Adrenal gland (tissue), 12 donors: Measurements from ENCODE around the gene ITPKC. TPM values are rescaled to one million over a fixed set of nuclear protein-coding genes. Genes with fewer than 3 reads are reported as not detected.

Source experiments
- DNase-seq, 7 donors: peaks; one replicate each; pipeline ENCODE4 v3.0.0-alpha.2; 2019 to 2020
- H3K27ac ChIP-seq, 5 donors: fragments of 200-600 bp; sonication (generic) in 4 of 5; 1 replicate in 3 of 5; 2 replicates in 2 of 5; pipeline versions ENCODE4 v1.5.1 to v1.8.0; 2016 to 2020; ENCODE audit warnings: mild to moderate bottlenecking in 1 of 5
- H3K27me3 ChIP-seq: fragments of 200-600 bp; 2 replicates; pipeline ENCODE4 v1.8.0; 2021
- H3K36me3 ChIP-seq, 2 donors: fragments of 200-600 bp; replicated peaks in 1 of 2; 1 replicate in 1 of 2; 2 replicates in 1 of 2; pipeline versions ENCODE4 v1.5.1 to v1.8.0; 2018 to 2022
- H3K4me1 ChIP-seq, 2 donors: fragments of 200-600 bp; replicated peaks in 1 of 2; 1 replicate in 1 of 2; 2 replicates in 1 of 2; pipeline versions ENCODE4 v1.5.1 to v1.8.0; 2018 to 2021
- H3K4me3 ChIP-seq, 4 donors: fragments of 200-600 bp; sonication (generic) in 3 of 4; one replicate each; pipeline ENCODE4 v1.5.1; 2016 to 2018
- H3K9me3 ChIP-seq, 3 donors: fragments of 200-600 bp; sonication (generic) in 1 of 3; replicated peaks in 1 of 3; 1 replicate in 2 of 3; 2 replicates in 1 of 3; pipeline versions ENCODE4 v1.5.1 to v1.8.0; 2016 to 2021
- POLR2A ChIP-seq, 2 donors: fragments of 450-650 bp; IDR thresholded peaks; one replicate each; pipeline ENCODE4 v1.6.1; 2017; ENCODE audit warnings: antibody characterized with exemption in 2 of 2, mild to moderate bottlenecking in 2 of 2, moderate library complexity in 1 of 2
- WGBS, 4 donors: extraction: QIAGEN DNeasy Blood & Tissue Kit in 2 of 4; methylation state at CpG; one replicate each; pipeline versions ENCODE4 v1.1.5 to v1.1.7; 2013 to 2017; 5-methylcytosine and 5-hydroxymethylcytosine counted together
- intact Hi-C, 2 donors: fragments of 100-400 bp; cut with DNase I; formaldehyde crosslinking; loops; one replicate each; pipeline versions ENCODE4 v1.14.1 to v1.15.0; 2022 to 2023
- polyA plus RNA-seq, 3 donors: library from polyadenylated mRNA; stranded (reverse); fragments of 200-250 nt in 2 of 3; fragments of 350-450 nt in 1 of 3; fragmentation: Illumina TruSeq in 1 of 3; extraction: RNeasy Lipid Tissue Mini Kit (QIAGEN cat#74804) in 1 of 3; gene quantifications; one replicate each; pipeline ENCODE4 v1.2.3, GENCODE V29; 2013 to 2014
- total RNA-seq, 9 donors: library from RNA; depleted of rRNA in 4 of 9; stranded (reverse); fragments of >200 nt in 4 of 9; fragments of 120-200 nt in 1 of 9; fragmentation: NEBNext Ultra II Directional in 1 of 9; extraction: Animal tissue kit (Norgen Biotek cat#: 25700) in 1 of 9; gene quantifications; one replicate each; pipeline versions ENCODE4 v1.1.0 to v1.2.4, GENCODE V29; 2013 to 2023
- TF ChIP-seq, protein P1 (sequence below), 6 experiments: fragments of 450-650 bp in 4 of 6; fragments of 200-600 bp in 2 of 6; sonication (generic) in 1 of 6; IDR thresholded peaks; 1 replicate in 5 of 6; 2 replicates in 1 of 6; pipeline versions ENCODE4 v1.5.1 to v1.8.0; 2016 to 2021; ENCODE audit warnings: antibody characterized with exemption in 6 of 6, mild to moderate bottlenecking in 2 of 6, moderate library complexity in 1 of 6
- donor health status: healthy with polysubstance abuse.
- donor health status: Bipolar disorder and iron deficiency.
- donor health status: DM: yes; HTN: yes; CAD: no.
- donor health status: DM: no; HTN: no; CAD: no.
- donor health status: DM: no; HTN: no; CAD: no.
- donor health status: DM: yes; HTN: yes; CAD: no.

Gene ITPKC
- total and polyA plus RNA-seq, 12 donors, result 7.8 to 36.1 (median 22.5) TPM

DNA sequence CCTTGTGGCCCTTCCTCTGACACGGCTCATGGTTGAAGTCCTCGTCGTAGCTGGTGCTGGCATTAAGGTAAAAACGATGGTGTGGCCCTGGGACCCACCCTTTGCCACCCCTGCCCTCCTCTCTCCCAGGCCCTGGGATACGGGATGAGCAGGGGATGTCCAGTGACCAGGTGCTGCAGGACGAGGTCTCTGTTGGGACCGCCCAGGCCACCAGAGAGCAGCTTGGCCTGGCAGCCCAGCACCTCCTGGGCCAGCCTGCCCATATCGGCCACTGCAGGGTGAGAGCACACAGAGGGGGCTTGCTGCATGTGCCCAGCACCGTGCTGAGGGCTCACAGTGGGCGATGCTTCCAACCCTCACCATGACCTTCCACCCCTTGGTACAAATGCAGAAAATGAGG, 27.0 kb downstream of the ITPKC start:
- Histone ChIP-seq H3K4me3 (no peak overlapping the region), H3K27ac (no peak overlapping the region), H3K9me3 (no peaks in the 10 kb centered on the region), H3K36me3 (peaks cover 0 to 20% of the 10 kb centered on the region in 2 donors), H3K4me1 (peaks cover 8 to 12% of the 10 kb centered on the region in 2 donors), H3K27me3 (no peaks in the 10 kb centered on the region)
- TF ChIP-seq, protein P1, sequence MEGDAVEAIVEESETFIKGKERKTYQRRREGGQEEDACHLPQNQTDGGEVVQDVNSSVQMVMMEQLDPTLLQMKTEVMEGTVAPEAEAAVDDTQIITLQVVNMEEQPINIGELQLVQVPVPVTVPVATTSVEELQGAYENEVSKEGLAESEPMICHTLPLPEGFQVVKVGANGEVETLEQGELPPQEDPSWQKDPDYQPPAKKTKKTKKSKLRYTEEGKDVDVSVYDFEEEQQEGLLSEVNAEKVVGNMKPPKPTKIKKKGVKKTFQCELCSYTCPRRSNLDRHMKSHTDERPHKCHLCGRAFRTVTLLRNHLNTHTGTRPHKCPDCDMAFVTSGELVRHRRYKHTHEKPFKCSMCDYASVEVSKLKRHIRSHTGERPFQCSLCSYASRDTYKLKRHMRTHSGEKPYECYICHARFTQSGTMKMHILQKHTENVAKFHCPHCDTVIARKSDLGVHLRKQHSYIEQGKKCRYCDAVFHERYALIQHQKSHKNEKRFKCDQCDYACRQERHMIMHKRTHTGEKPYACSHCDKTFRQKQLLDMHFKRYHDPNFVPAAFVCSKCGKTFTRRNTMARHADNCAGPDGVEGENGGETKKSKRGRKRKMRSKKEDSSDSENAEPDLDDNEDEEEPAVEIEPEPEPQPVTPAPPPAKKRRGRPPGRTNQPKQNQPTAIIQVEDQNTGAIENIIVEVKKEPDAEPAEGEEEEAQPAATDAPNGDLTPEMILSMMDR (IDR thresholded peaks at IDR 0.05), result no peak
- no peak for TF ChIP-seq POLR2A (IDR thresholded peaks at IDR 0.05)
- WGBS, 4 donors, result 89 to 93% (median 91%) methylated on average over 3 to 10 of the region's 10 CpGs
- no peak for DNase-seq
- intact Hi-C loops, result no loop called here

DNA sequence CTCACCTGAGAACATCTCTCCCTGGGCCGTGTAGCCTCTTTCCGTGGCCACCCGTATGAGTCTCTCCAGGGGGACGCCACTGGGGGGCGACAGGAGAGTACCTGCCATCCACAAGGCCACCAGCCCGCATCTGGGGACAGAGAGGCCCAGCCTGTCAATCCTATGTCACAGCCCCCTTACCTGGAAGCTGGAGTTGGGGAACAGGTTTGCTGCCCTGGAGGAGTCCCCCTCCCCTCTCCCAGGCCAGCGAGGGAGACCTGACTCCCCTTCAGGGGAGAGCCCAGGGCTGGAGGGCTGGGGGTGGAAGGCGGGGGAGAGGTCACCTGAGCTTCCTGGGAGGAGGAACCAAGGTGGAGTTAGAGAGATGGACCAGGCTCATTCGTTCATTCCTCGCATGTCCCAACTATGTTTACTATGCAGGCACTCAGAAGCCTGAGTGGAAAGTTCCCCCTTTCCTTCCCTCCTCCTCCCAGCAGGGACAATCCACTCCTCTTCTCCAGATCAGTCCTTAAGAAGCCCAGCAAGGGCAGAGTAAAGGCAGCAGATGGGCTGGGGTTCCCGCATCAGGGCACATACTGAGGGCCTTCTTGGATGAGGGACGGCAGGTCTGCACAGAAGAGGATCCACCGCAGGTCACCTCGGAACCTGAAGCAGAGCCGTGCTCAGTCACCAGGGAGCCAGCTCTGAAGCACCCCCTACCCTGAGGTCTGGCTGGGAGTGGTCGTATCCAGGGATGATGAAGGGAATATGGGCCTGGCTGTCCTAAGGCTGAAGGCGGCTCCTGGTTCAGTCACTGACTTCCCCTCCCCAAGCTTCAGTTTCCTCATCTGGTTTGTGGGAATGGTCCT, 27.9 kb downstream of the ITPKC start:
- Histone ChIP-seq H3K36me3 (peaks cover 0 to 12% of the 10 kb centered on the region in 2 donors), H3K4me1 (peaks cover 17 to 21% of the 10 kb centered on the region in 2 donors), H3K4me3 (no peak overlapping the region), H3K27me3 (no peaks in the 10 kb centered on the region), H3K27ac (peak overlapping the region in 4 of 5 donors; percentile 63 to 77 (median 64)), H3K9me3 (no peaks in the 10 kb centered on the region)
- no peak for DNase-seq
- TF ChIP-seq, protein P1 (IDR thresholded peaks at IDR 0.05), result no peak
- WGBS, 4 donors, result 75 to 83% (median 78%) methylated on average over 12 to 17 of the region's 17 CpGs
- intact Hi-C loops, result no loop called here

DNA sequence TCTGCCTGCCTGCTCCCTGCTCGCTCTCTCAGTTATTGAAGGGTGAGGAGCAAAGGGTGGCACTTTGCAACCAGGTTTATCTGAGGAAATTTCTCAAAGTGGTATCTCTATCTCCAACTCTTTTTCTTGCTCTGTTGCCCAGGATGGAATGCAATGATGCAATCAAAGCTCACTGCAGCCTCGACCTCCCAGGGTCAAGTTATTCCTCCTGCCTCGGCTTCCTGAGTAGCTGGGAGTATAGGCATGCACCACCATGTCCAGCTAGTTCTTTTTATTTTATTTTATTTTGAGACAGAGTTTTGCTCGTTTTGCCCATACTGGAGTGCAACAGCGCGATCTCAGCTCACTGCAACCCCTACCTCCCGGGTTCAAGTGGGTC, 28.5 kb downstream of the ITPKC start:
- 64 to 69% (median 69%) methylated on average over 7 of the region's 7 CpGs for WGBS, 4 donors
- intact Hi-C loops, result no loop called here
- no peaks in the 10 kb centered on the region for H3K27me3 ChIP-seq
- TF ChIP-seq POLR2A (IDR thresholded peaks at IDR 0.05), result peak in 1 of 2 donors; percentile 11
- TF ChIP-seq, protein P1 (IDR thresholded peaks at IDR 0.05), result no peak
- H3K27ac ChIP-seq, result peak overlapping the region in 4 of 5 donors; percentile 63 to 77 (median 64)
- no peaks in the 10 kb centered on the region for H3K9me3 ChIP-seq
- H3K4me3 ChIP-seq, result no peak overlapping the region
- peaks cover 19 to 23% of the 10 kb centered on the region in 2 donors for H3K4me1 ChIP-seq
- H3K36me3 ChIP-seq, result peaks cover 0 to 6% of the 10 kb centered on the region in 2 donors
- peak in 6 of 7 donors; percentile 33 to 74 (median 64) for DNase-seq

DNA sequence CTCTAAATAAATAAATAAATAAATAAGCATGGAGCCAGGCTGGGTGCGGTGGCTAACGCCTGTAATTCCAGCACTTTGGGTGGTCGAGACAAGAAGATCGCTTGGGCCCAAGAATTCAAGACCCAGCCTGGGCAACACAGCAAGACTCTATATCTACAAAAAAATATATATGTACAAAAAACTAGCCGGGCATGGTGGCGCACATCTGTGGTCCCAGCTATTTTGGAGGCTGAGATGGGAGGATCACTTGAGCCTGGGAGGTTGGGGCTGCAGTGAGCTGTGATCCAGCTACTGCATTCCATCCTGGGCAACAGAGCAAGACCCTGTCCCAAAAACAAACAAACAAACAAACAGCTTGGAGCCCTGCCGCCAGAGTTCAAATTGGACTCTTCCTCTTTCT, 30.6 kb downstream of the ITPKC start:
- intact Hi-C loops, result no loop called here
- H3K4me1 ChIP-seq, result peaks cover 26 to 30% of the 10 kb centered on the region in 2 donors

More for the DNA sequence above, 30.6 kb downstream of the ITPKC start:
- H3K27me3 ChIP-seq, result no peaks in the 10 kb centered on the region
- H3K4me3 ChIP-seq, result no peak overlapping the region
- no peak for TF ChIP-seq POLR2A (IDR thresholded peaks at IDR 0.05)
- TF ChIP-seq, protein P1 (IDR thresholded peaks at IDR 0.05), result no peak
- no peak overlapping the region for H3K27ac ChIP-seq
- H3K36me3 ChIP-seq, result no peaks in the 10 kb centered on the region
- no peak for DNase-seq
- no peaks in the 10 kb centered on the region for H3K9me3 ChIP-seq
- WGBS, 4 donors, result 88 to 96% (median 94%) methylated on average over 7 of the region's 7 CpGs
